ENCODE results near the gene RRP8.

- no peak for TF ChIP-seq BACH1 (tag; IDR thresholded peaks at IDR 0.05)
- TF ChIP-seq ZBTB12 (CRISPR knock-in tag; IDR thresholded peaks at IDR 0.05), result no peak
- TF ChIP-seq MYBL2 (IDR thresholded peaks at IDR 0.05; ENCODE audit: low read depth), result no peak
- TF ChIP-seq MYBL2 (CRISPR knock-in tag; IDR thresholded peaks at IDR 0.05; ENCODE audit: borderline replicate concordance), result no peak
- no peak for TF ChIP-seq PYGO2 (tag; IDR thresholded peaks at IDR 0.05)
- TF ChIP-seq CBFB (CRISPR knock-in tag; IDR thresholded peaks at IDR 0.05), result no peak
- TF ChIP-seq CAMTA2 (CRISPR knock-in tag; conservative IDR thresholded peaks at IDR 0.05), result no peak
- no peak for TF ChIP-seq KAT7 (CRISPR knock-in tag; IDR thresholded peaks at IDR 0.05; ENCODE audit: borderline replicate concordance)
- TF ChIP-seq POLR2AphosphoS2 (IDR thresholded peaks at IDR 0.05; ENCODE audit: low read length), result no peak
- TF ChIP-seq CREB5 (CRISPR knock-in tag; IDR thresholded peaks at IDR 0.05), result no peak
- no peak for TF ChIP-seq CHD2 (IDR thresholded peaks at IDR 0.05; ENCODE audit: low read depth, low read length)
- TF ChIP-seq CTCF (IDR thresholded peaks at IDR 0.05 in 2 of 3, conservative IDR thresholded peaks at IDR 0.05 in 1 of 3; ENCODE audit: insufficient read depth in 2 of 3, low read depth in 1 of 3, low read length in 3 of 3), result no peak
- TF ChIP-seq ZNF274 (IDR thresholded peaks at IDR 0.05; ENCODE audit: borderline replicate concordance, low read depth, low read length), result no peak
- TF ChIP-seq MXI1 (IDR thresholded peaks at IDR 0.05; ENCODE audit: low read depth, low read length), result no peak
These were observed 45.1 kb upstream of the RRP8 start for GRCh38 chr11:6648501-6648900.

Measured in K562 (cell line).